ENCODE measurements around the gene ZNF646.
A peak's percentile ranks its signal among the peaks of the same experiment; 100 is the strongest.

Gene ZNF646

GRCh38 chr16:31073970-31074813 lies at the start of gene ZNF646, which contains the start of gene ZNF668:
Gene ZNF646, plus strand, starts transcription at chr16:31074422. Its CDS starts 1,903 bp downstream, at chr16:31076325.
Gene ZNF668, minus strand, starts transcription at chr16:31074240. Its CDS starts 9,781 bp downstream, at chr16:31064459.
- DNase-seq = peak; percentile 92 to 98

- DNase-seq = no peak
Measured at GRCh38 chr16:31025339-31025738, 48.9 kb upstream of the ZNF646 start.

GRCh38 chr16:31029272-31029671 lies 45.0 kb upstream of the ZNF646 start:
- no peak for DNase-seq

- no peak for DNase-seq
Measured at GRCh38 chr16:31031276-31031675, 42.9 kb upstream of the ZNF646 start.

- peak; percentile 88 to 90 for DNase-seq
Measured at GRCh38 chr16:31032736-31033708, 41.2 kb upstream of the ZNF646 start, which contains the start of gene STX4. Gene STX4, plus strand, starts transcription at chr16:31033558. Its CDS starts 248 bp downstream, at chr16:31033806.

- peak; percentile 43 to 69 for DNase-seq
Measured at GRCh38 chr16:31033709-31034492, 40.3 kb upstream of the ZNF646 start.

- DNase-seq = no peak
Measured at GRCh38 chr16:31036691-31037090, 37.5 kb upstream of the ZNF646 start.

- no peak for DNase-seq
Measured at GRCh38 chr16:31038993-31039392, 35.2 kb upstream of the ZNF646 start.

GRCh38 chr16:31042866-31043265 lies 31.4 kb upstream of the ZNF646 start:
- no peak for DNase-seq

- DNase-seq = no peak
Measured at GRCh38 chr16:31043352-31043751, 30.9 kb upstream of the ZNF646 start.

- DNase-seq = no peak
Measured at GRCh38 chr16:31043898-31044481, 30.2 kb upstream of the ZNF646 start.

- no peak for DNase-seq
Measured at GRCh38 chr16:31050280-31051030, 23.8 kb upstream of the ZNF646 start.

GRCh38 chr16:31052114-31052513 lies 22.1 kb upstream of the ZNF646 start:
- DNase-seq = no peak

- DNase-seq = no peak
Measured at GRCh38 chr16:31055613-31056012, 18.6 kb upstream of the ZNF646 start.

GRCh38 chr16:31061126-31061812 lies 13.0 kb upstream of the ZNF646 start:
- DNase-seq = no peak

GRCh38 chr16:31061813-31062440 lies 12.3 kb upstream of the ZNF646 start:
- DNase-seq = no peak

- no peak for DNase-seq
Measured at GRCh38 chr16:31063495-31063842, 10.8 kb upstream of the ZNF646 start.

- no peak for DNase-seq
Measured at GRCh38 chr16:31063843-31064611, 10.2 kb upstream of the ZNF646 start.

- DNase-seq = no peak
Measured at GRCh38 chr16:31064882-31065461, 9.2 kb upstream of the ZNF646 start.

Data from NCI-H2081 (cell line).